Measurements from ENCODE around the gene CDHR2.

CDHR2 gene

DNA sequence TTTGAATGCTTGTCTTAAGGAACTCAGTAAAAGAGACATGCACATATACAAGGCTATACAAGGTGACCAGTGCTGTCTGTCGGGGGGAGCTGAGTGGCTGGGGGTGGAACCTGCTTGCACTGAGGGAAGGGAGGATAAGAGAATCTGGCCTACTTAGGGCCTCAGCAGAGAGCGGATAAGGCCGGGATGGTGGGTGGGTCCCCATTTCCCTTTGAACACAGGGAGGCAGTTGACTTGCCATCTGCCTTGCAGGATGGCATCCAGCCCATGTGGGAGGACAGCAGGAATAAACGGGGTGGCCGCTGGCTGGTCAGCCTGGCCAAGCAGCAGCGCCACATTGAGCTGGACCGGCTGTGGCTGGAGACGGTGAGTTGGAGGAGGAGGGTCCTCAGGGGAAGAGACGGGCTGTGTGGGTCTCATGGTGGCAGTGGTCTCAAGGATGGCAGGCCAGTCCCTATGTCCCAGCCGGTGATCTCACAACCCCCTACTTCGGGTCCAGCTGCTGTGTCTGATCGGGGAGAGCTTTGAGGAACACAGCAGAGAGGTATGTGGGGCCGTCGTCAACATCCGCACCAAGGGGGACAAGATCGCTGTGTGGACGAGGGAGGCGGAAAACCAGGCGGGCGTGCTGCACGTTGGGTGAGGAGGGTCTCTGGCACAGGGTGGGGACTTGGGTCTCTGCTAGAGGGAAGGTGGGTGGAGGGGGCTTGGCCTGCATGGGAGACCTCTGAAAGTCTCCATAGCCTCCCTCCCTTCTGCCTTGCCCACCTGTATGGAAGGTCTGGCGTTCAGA is 95.9 kb downstream of the CDHR2 start:
- DNase-seq, result no peak
